RKO (cell line): Measurements from ENCODE around the gene BIRC5.
A peak's percentile ranks its signal among the peaks of the same experiment; 100 is the strongest.
"Not testable (repeated sequence)": the region's sequence is repeated elsewhere in the genome, so short reads cannot be mapped to it uniquely, and the experiment has no call there.

Source experiments
- DNase-seq: peaks from one replicate; pipeline ENCODE4 v3.0.0-alpha.2; 2016; ENCODE audit warnings: low spot score

BIRC5 gene

DNA sequence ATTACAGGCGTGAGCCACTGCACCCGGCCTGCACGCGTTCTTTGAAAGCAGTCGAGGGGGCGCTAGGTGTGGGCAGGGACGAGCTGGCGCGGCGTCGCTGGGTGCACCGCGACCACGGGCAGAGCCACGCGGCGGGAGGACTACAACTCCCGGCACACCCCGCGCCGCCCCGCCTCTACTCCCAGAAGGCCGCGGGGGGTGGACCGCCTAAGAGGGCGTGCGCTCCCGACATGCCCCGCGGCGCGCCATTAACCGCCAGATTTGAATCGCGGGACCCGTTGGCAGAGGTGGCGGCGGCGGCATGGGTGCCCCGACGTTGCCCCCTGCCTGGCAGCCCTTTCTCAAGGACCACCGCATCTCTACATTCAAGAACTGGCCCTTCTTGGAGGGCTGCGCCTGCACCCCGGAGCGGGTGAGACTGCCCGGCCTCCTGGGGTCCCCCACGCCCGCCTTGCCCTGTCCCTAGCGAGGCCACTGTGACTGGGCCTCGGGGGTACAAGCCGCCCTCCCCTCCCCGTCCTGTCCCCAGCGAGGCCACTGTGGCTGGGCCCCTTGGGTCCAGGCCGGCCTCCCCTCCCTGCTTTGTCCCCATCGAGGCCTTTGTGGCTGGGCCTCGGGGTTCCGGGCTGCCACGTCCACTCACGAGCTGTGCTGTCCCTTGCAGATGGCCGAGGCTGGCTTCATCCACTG, at the start of gene BIRC5:
TSS of gene BIRC5 (plus strand) at position 238 of the 690 bp plus-strand sequence. CDS start at position 302, 64 bp downstream.
- peak; percentile 89 for DNase-seq

- no peak for DNase-seq
These were observed 49.1 kb upstream of the BIRC5 start for GRCh38 chr17:78164748-78165607.

DNA sequence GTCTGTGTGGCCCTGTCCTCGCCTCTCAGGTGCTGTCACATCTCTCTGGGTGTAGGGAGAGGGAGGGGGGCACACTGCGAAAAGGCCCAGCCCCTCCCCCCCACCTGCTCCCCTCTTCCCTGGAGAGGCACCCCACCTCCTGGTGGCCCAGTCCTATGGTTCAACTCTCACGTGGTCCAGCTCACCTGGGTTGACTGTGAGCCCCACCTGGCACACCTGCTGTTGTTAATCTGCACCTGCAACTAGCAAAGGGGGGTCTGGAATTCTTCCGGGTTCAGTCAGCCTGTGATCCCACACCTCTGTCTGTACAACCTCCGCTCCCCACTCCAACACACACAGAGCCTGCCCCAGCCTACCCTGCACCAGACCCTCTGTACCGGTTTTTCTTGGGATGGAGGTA, 47.6 kb upstream of the BIRC5 start:
- no peak for DNase-seq

- DNase-seq = peak; percentile 81
These were observed 45.7 kb upstream of the BIRC5 start, which contains the start of gene SYNGR2 for GRCh38 chr17:78168242-78168902. Gene SYNGR2 (plus strand): TSS chr17:78168581. CDS start chr17:78168617, 36 bp downstream.

GRCh38 chr17:78168903-78169793, 44.9 kb upstream of the BIRC5 start:
- DNase-seq = peak; percentile 73

- DNase-seq = no peak
These were observed 43.1 kb upstream of the BIRC5 start for GRCh38 chr17:78170692-78171590.

DNA sequence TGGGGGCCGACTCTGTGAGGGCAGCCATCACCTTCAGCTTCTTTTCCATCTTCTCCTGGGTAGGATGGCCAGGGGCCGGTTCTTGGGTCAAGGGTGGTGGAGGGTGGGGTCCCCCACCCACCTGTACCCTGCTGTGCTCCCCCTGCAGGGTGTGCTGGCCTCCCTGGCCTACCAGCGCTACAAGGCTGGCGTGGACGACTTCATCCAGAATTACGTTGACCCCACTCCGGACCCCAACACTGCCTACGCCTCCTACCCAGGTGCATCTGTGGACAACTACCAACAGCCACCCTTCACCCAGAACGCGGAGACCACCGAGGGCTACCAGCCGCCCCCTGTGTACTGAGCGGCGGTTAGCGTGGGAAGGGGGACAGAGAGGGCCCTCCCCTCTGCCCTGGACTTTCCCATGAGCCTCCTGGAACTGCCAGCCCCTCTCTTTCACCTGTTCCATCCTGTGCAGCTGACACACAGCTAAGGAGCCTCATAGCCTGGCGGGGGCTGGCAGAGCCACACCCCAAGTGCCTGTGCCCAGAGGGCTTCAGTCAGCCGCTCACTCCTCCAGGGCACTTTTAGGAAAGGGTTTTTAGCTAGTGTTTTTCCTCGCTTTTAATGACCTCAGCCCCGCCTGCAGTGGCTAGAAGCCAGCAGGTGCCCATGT, 42.3 kb upstream of the BIRC5 start:
- not testable (repeated sequence) for DNase-seq

GRCh38 chr17:78172249-78173051, 41.6 kb upstream of the BIRC5 start:
- DNase-seq = no peak

GRCh38 chr17:78173097-78173715, 40.8 kb upstream of the BIRC5 start:
- no peak for DNase-seq

- no peak for DNase-seq
These were observed 39.6 kb upstream of the BIRC5 start for GRCh38 chr17:78174346-78174869.

GRCh38 chr17:78174870-78175642, 39.0 kb upstream of the BIRC5 start:
- DNase-seq = no peak

DNA sequence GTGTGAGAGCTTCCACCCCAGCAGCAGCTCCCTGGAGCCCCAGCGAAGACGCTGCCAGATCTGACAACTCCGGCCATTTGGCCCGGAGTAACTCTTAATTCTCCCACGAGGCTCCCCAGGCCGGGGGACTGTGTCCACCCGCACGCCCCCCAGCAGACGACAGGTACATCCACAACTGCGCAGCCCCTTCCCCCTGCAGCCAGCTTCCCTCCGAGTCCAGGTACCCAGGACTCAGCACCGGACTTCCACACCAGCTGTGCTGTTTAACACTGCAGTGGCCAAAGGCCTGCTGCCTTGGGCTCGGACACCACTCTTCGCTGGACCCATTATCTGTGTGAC, 38.4 kb upstream of the BIRC5 start:
- DNase-seq = no peak

DNA sequence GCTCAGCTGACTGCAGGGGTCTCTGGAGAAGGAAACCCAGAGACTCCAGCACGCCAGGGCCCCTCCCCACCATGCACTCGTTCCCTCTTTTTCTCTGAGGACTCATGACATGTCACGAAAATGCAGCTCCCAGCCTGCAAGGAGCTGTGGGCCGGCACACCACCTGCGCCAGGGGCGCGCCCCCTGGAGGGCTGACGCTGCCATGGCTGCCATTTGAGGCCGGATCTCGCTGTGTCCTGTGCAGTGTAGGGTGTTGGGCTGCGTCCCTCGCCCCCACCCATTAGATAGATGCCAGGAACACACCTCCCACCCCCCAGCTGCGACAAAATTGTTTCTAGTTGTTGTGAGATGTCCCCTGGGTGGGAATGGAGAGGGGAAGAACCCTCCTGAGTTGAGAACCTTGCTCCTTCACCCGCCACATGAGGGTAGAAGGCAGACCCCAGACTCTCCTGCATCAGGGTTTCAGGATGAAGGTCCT, 37.5 kb upstream of the BIRC5 start:
- DNase-seq = no peak

DNA sequence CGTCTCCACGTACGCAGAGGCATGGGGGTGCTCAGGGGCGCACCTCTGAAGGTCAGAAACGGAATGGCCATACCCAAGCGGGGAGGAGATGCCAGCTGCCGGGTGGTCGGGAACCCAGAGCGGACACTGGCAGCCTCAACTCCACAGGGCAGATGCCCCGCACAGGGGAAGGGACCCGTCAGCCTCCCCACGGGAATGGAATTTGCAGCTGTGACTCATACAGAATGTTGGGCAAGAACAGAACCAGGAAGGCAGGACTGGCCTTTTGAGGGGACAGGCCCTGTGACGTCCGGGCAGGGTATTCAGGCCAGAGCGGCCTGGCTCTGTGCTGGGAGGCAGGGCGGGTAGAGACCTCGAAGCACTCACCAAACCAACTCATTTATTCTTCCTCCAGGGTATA, 34.7 kb upstream of the BIRC5 start:
- no peak for DNase-seq

DNA sequence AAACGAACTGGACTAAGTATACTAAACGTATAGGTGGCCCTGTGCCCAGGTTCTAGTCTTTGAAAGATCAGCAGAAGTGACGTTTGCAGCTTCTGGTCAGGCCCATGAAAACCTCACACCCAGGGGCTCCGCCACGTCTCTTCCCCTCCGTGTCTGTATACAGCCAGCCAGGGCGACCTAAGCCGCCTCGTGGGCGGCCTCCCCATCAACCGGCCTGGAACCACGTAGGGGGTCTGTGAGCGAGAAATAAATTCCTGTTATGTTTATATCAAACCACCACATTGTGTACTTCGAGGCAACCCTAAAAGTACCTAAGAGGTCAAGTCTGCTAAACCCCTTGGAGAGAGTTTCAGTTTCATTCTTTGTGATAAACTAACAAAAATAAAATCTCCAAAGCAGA, 34.0 kb upstream of the BIRC5 start:
- DNase-seq = no peak

GRCh38 chr17:78180508-78180907, 33.5 kb upstream of the BIRC5 start:
- no peak for DNase-seq

DNA sequence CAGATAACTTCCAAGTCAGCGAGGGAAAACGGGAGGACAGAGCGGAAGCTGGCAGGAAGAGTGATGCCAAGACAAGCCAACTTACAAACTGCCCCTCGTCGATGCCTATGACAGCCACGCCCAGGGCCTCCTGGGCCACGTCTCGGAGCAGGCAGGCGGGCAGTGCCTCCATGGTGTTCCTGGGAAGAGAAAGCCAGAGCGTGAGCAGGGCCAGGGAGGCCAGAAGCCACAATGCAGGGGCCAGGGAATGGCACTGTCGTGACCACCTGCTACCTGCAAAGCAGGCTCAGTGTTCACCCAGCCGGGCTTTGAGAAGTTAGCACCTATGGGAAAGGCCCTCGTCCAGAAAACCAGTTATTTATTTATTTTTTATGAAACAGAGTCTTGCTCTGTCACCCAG, 31.5 kb upstream of the BIRC5 start:
- no peak for DNase-seq

- no peak for DNase-seq
These were observed 30.1 kb upstream of the BIRC5 start for GRCh38 chr17:78183916-78184315.
